H9 (cell line): ENCODE results near the gene CTDSPL2. TPM values are rescaled to one million over a fixed set of nuclear protein-coding genes. Genes with fewer than 3 reads are reported as not detected.

Experiments used
- DNase-seq: peaks from one replicate; pipeline ENCODE4 v3.0.0-alpha.2; 2017
- H2AFZ ChIP-seq: one replicate; pipeline ENCODE4 v1.6.1; 2013; ENCODE audit warnings: mild to moderate bottlenecking, low read length, control low read depth, moderate library complexity
- H2AK5ac ChIP-seq: 2 replicates; pipeline ENCODE4 v1.6.1; 2013; ENCODE audit warnings: low read length, control low read depth, mixed read lengths; ENCODE audit not compliant: insufficient read length
- H2BK120ac ChIP-seq: one replicate; pipeline ENCODE4 v1.6.1; 2013; ENCODE audit warnings: low read depth, mild to moderate bottlenecking, low read length, control low read depth, inconsistent platforms; ENCODE audit not compliant: poor library complexity, severe bottlenecking
- H2BK12ac ChIP-seq: 2 replicates; pipeline ENCODE4 v1.6.1; 2013; ENCODE audit warnings: low read length, control low read depth, mixed read lengths, low read depth; ENCODE audit not compliant: insufficient read length
- H2BK15ac ChIP-seq: 2 replicates; pipeline ENCODE4 v1.6.1; 2013; ENCODE audit warnings: low read depth, low read length, control low read depth
- H2BK20ac ChIP-seq: one replicate; pipeline ENCODE4 v1.6.1; 2013; ENCODE audit warnings: low read depth, mild to moderate bottlenecking, low read length, control low read depth, inconsistent platforms; ENCODE audit not compliant: poor library complexity, severe bottlenecking
- H2BK5ac ChIP-seq: 2 replicates; pipeline ENCODE4 v1.6.1; 2013; ENCODE audit warnings: low read length, control low read depth, mixed read lengths; ENCODE audit not compliant: insufficient read length
- H3K14ac ChIP-seq: 2 replicates; pipeline ENCODE4 v1.6.1; 2013; ENCODE audit warnings: low read length, control low read depth; ENCODE audit not compliant: insufficient read depth
- H3K18ac ChIP-seq: 2 replicates; pipeline ENCODE4 v1.6.1; 2013; ENCODE audit warnings: low read depth, mild to moderate bottlenecking, mixed read lengths, low read length, control low read depth; ENCODE audit not compliant: insufficient read length
- H3K23ac ChIP-seq: 2 replicates; pipeline ENCODE4 v1.6.1; 2013; ENCODE audit warnings: low read length, control low read depth, mixed read lengths, low read depth; ENCODE audit not compliant: insufficient read length
- H3K23me2 ChIP-seq: 2 replicates; pipeline ENCODE4 v1.6.1; 2013; ENCODE audit warnings: low read depth, mild to moderate bottlenecking, mixed read lengths, low read length, control low read depth; ENCODE audit not compliant: insufficient read length, poor library complexity, severe bottlenecking
- H3K27ac ChIP-seq: 2 replicates; pipeline ENCODE4 v1.5.1; 2013; ENCODE audit warnings: low read length, control low read depth, mixed read lengths, low read depth; ENCODE audit not compliant: insufficient read length
- H3K27me3 ChIP-seq: 2 replicates; pipeline ENCODE4 v1.6.1; 2013; ENCODE audit warnings: low read length, control low read depth, inconsistent platforms; ENCODE audit not compliant: insufficient read depth
- H3K4ac ChIP-seq: 2 replicates; pipeline ENCODE4 v1.6.1; 2013; ENCODE audit warnings: low read depth, mild to moderate bottlenecking, control low read depth, inconsistent platforms, low read length, moderate library complexity
- H3K4me1 ChIP-seq: 2 replicates; pipeline ENCODE4 v1.6.1; 2013; ENCODE audit warnings: low read length, control low read depth, inconsistent platforms; ENCODE audit not compliant: insufficient read depth
- H3K4me2 ChIP-seq: 2 replicates; pipeline ENCODE4 v1.6.1; 2013; ENCODE audit warnings: low read length, control low read depth, mixed read lengths; ENCODE audit not compliant: insufficient read length, insufficient read depth
- H3K56ac ChIP-seq: 2 replicates; pipeline ENCODE4 v1.6.1; 2013; ENCODE audit warnings: low read depth, mild to moderate bottlenecking, mixed read lengths, low read length, control low read depth; ENCODE audit not compliant: insufficient read length
- H3K79me1 ChIP-seq: 2 replicates; pipeline ENCODE4 v1.6.1; 2013; ENCODE audit warnings: low read depth, mild to moderate bottlenecking, moderate library complexity, low read length, control low read depth, inconsistent platforms; ENCODE audit not compliant: insufficient read depth, poor library complexity, severe bottlenecking
- H3K79me2 ChIP-seq: 2 replicates; pipeline ENCODE4 v1.6.1; 2013; ENCODE audit warnings: low read length, control low read depth, inconsistent platforms; ENCODE audit not compliant: insufficient read depth
- H3K9ac ChIP-seq: 2 replicates; pipeline ENCODE4 v1.6.1; 2013; ENCODE audit warnings: low read length, control low read depth, mixed read lengths; ENCODE audit not compliant: insufficient read length; ENCODE audit errors: extremely low read depth
- H3K9me3 ChIP-seq: one replicate; pipeline ENCODE4 v1.6.1; 2013; ENCODE audit warnings: low read depth, low read length, inconsistent platforms; ENCODE audit not compliant: control insufficient read depth
- H3T11ph ChIP-seq: one replicate; pipeline ENCODE4 v1.6.1; 2013; ENCODE audit warnings: mild to moderate bottlenecking, low read length, control low read depth, inconsistent platforms
- H4K20me1 ChIP-seq: one replicate; pipeline ENCODE4 v1.6.1; 2013; ENCODE audit not compliant: control insufficient read depth, insufficient read length, insufficient read depth
- H4K5ac ChIP-seq: 2 replicates; pipeline ENCODE4 v1.6.1; 2013; ENCODE audit warnings: low read depth, mild to moderate bottlenecking, mixed read lengths, low read length, control low read depth; ENCODE audit not compliant: insufficient read length
- H4K8ac ChIP-seq: replicated peaks from 2 replicates; pipeline ENCODE4 v1.6.1; 2013; ENCODE audit warnings: low read length, control low read depth, mixed read lengths, low read depth; ENCODE audit not compliant: insufficient read length
- H4K91ac ChIP-seq: 2 replicates; pipeline ENCODE4 v1.6.1; 2013; ENCODE audit warnings: low read depth, mild to moderate bottlenecking, moderate library complexity, mixed read lengths, low read length, control low read depth; ENCODE audit not compliant: insufficient read length
- H3K27ac Mint-ChIP-seq, 3 experiments: 2 replicates in 2 of 3; 3 replicates in 1 of 3; pipeline ENCODE4 v1.8.0; 2020 to 2021; ENCODE audit warnings: mixed read lengths in 3 of 3, mild to moderate bottlenecking in 1 of 3, moderate library complexity in 1 of 3
- H3K27me3 Mint-ChIP-seq: 2 replicates; pipeline ENCODE4 v1.8.0; 2021; ENCODE audit warnings: low read depth, mild to moderate bottlenecking, moderate library complexity, mixed read lengths
- H3K36me3 Mint-ChIP-seq, 3 experiments: 2 replicates in 2 of 3; 3 replicates in 1 of 3; pipeline ENCODE4 v1.8.0; 2020 to 2021; ENCODE audit warnings: low read depth in 3 of 3, mixed read lengths in 3 of 3; ENCODE audit not compliant: insufficient read depth in 1 of 3
- H3K4me1 Mint-ChIP-seq, 2 experiments: 2 replicates each; pipeline ENCODE4 v1.8.0; 2020; ENCODE audit warnings: mixed read lengths in 2 of 2
- H3K4me3 Mint-ChIP-seq, 2 experiments: 2 replicates in 1 of 2; 3 replicates in 1 of 2; pipeline ENCODE4 v1.8.0; 2020 to 2021; ENCODE audit warnings: mild to moderate bottlenecking in 2 of 2, mixed read lengths in 2 of 2, moderate library complexity in 1 of 2
- H3K9me3 Mint-ChIP-seq, 2 experiments: 2 replicates in 1 of 2; 3 replicates in 1 of 2; pipeline ENCODE4 v1.8.0; 2020; ENCODE audit warnings: mild to moderate bottlenecking in 2 of 2, mixed read lengths in 2 of 2, moderate library complexity in 1 of 2
- WGBS: extraction: QIAGEN DNeasy Blood & Tissue Kit; methylation state at CpG from one replicate; pipeline ENCODE4 v1.1.7; 2013; ENCODE audit warnings: missing lambda C conversion rate, low lambda C conversion rate, mixed read lengths; ENCODE audit not compliant: insufficient read length; ENCODE audit errors: extremely low coverage; 5-methylcytosine and 5-hydroxymethylcytosine counted together
- total RNA-seq: library from RNA; stranded (reverse); gene quantifications from 2 replicates; pipeline ENCODE4 v1.2.1, GENCODE V29; 2021
- TF ChIP-seq, protein P1 (sequence below): fragments of 200-600 bp; sonication (generic); conservative IDR thresholded peaks from 3 replicates; pipeline ENCODE4 v1.8.0; 2021; ENCODE audit warnings: antibody characterized with exemption, mild to moderate bottlenecking

Gene CTDSPL2
- total RNA-seq, 1 experiment from 2014 or later = 78.8 TPM

DNA sequence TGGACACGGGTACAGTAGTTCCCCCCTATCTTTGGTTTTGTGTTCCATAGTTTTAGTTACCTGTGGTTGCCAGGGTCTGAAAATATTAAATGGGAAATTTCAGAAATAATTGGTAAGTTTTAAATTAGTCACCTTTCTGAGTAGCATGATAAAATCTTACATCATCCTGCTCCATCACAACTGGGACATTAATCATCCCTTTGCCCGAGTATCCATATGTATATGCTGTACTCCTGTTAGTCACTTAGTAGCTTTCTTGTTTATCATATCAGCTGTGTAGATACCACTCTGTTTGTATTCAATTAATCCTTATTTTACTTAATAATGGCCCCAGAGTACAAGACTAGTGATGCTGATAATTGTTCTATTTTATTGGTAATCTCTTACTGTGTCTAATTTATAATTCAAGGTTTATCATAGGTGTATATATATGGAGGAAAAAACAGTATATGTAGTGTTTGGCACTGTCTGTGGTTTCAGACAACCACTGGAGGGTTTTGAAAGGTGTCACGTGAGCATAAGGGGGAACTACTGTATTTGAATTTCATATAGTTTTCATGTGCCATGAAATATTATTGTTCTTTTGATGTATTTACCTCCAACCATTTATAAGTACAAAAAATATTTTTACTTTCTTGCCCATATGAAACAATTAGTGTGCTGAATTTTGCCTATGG is 41.4 kb downstream of the CTDSPL2 start:
- DNase-seq = no peak
- H3K4me2 ChIP-seq = no peak overlapping the region
- H2BK20ac ChIP-seq = no peak overlapping the region
- H3K79me1 ChIP-seq = peaks cover 3% of the 10 kb centered on the region
- H2BK15ac ChIP-seq = no peak overlapping the region
- H3K27ac ChIP-seq = no peak overlapping the region
- no peaks in the 10 kb centered on the region; the same call in 1 of the 2 replicates for H3K79me2 ChIP-seq
- H2AK5ac ChIP-seq = no peak overlapping the region
- WGBS = no CpG with 5 or more reads among the region's 3 CpGs
- no peak overlapping the region for H3K18ac ChIP-seq
- H3K27me3 ChIP-seq = no peaks in the 10 kb centered on the region
- no peak overlapping the region for H2BK120ac ChIP-seq
- H3K4ac ChIP-seq = no peak overlapping the region
- no peaks in the 10 kb centered on the region for H3K23me2 ChIP-seq
- H4K91ac ChIP-seq = no peak overlapping the region
- H3K36me3 Mint-ChIP-seq = peaks cover 29 to 55% (median 30%) of the 10 kb centered on the region in 3 experiments
- no peak overlapping the region for H4K5ac ChIP-seq
- H3K9ac ChIP-seq = no peak overlapping the region
- H3K27me3 Mint-ChIP-seq = no peaks in the 10 kb centered on the region
- peaks cover 0 to 5% of the 10 kb centered on the region in 2 experiments; a peak in 3 of 5 replicates for H3K9me3 Mint-ChIP-seq
- H4K8ac ChIP-seq = no peak overlapping the region
- H2BK5ac ChIP-seq = no peak overlapping the region
- TF ChIP-seq, protein P1, sequence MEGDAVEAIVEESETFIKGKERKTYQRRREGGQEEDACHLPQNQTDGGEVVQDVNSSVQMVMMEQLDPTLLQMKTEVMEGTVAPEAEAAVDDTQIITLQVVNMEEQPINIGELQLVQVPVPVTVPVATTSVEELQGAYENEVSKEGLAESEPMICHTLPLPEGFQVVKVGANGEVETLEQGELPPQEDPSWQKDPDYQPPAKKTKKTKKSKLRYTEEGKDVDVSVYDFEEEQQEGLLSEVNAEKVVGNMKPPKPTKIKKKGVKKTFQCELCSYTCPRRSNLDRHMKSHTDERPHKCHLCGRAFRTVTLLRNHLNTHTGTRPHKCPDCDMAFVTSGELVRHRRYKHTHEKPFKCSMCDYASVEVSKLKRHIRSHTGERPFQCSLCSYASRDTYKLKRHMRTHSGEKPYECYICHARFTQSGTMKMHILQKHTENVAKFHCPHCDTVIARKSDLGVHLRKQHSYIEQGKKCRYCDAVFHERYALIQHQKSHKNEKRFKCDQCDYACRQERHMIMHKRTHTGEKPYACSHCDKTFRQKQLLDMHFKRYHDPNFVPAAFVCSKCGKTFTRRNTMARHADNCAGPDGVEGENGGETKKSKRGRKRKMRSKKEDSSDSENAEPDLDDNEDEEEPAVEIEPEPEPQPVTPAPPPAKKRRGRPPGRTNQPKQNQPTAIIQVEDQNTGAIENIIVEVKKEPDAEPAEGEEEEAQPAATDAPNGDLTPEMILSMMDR = no peak
- no peak overlapping the region for H3T11ph ChIP-seq
- no peaks in the 10 kb centered on the region for H3K4me1 ChIP-seq
- no peak overlapping the region for H3K14ac ChIP-seq
- H3K27ac Mint-ChIP-seq = peak overlapping the region in 1 of 3 experiments; percentile 85; a peak in 2 of 7 replicates
- H2AFZ ChIP-seq = no peak overlapping the region
- H3K56ac ChIP-seq = no peak overlapping the region
- no peak overlapping the region for H3K4me3 Mint-ChIP-seq
- no peak overlapping the region for H3K23ac ChIP-seq
- no peaks in the 10 kb centered on the region for H4K20me1 ChIP-seq
- H2BK12ac ChIP-seq = no peak overlapping the region
- H3K9me3 ChIP-seq = no peaks in the 10 kb centered on the region
- peaks cover 0 to 3% of the 10 kb centered on the region in 2 experiments; a peak in 2 of 4 replicates for H3K4me1 Mint-ChIP-seq
